Stimulated activated CD4-positive, alpha-beta T cell treated with anti-CD3 and anti-CD28 coated beads, TNF-alpha, amount 100 ng/mL, for 1 hour (primary cell): Measurements from ENCODE around the gene PLXNB2.

Experiments
- DNase-seq, 3 donors: peaks; one replicate each; pipeline ENCODE4 v3.0.0-alpha.2; 2020; ENCODE audit warnings: low read depth in 3 of 3, low spot score in 1 of 3

PLXNB2 gene

GRCh38 chr22:50267591-50268390 is 39.7 kb downstream of the PLXNB2 start:
- DNase-seq = peak in 1 of 3 donors; percentile 52

- DNase-seq = no peak
Measured at GRCh38 chr22:50266994-50267393, 40.5 kb downstream of the PLXNB2 start.

- no peak for DNase-seq
Measured at GRCh38 chr22:50264946-50265669, 42.3 kb downstream of the PLXNB2 start.

GRCh38 chr22:50264104-50264745 is 43.2 kb downstream of the PLXNB2 start:
- no peak for DNase-seq

- no peak for DNase-seq
Measured at GRCh38 chr22:50262973-50263617, 44.4 kb downstream of the PLXNB2 start.

GRCh38 chr22:50262460-50262911 is 45.0 kb downstream of the PLXNB2 start:
- DNase-seq = no peak

GRCh38 chr22:50261615-50262459 is 45.6 kb downstream of the PLXNB2 start, which contains the start of gene MAPK12:
MAPK12 (minus strand) TSS chr22:50261683; CDS start chr22:50261509, 174 bp downstream.
- no peak for DNase-seq

- no peak for DNase-seq
Measured at GRCh38 chr22:50260801-50261614, 46.4 kb downstream of the PLXNB2 start.

- no peak for DNase-seq
Measured at GRCh38 chr22:50260434-50260800, 47.0 kb downstream of the PLXNB2 start.

- no peak for DNase-seq
Measured at GRCh38 chr22:50259302-50259701, 48.1 kb downstream of the PLXNB2 start.

- DNase-seq = no peak
Measured at GRCh38 chr22:50258361-50259292, 48.8 kb downstream of the PLXNB2 start.

GRCh38 chr22:50257451-50258360 is 49.7 kb downstream of the PLXNB2 start:
- no peak for DNase-seq

- no peak for DNase-seq
Measured at GRCh38 chr22:50257041-50257440, 50.4 kb downstream of the PLXNB2 start.

- no peak for DNase-seq
Measured at GRCh38 chr22:50256258-50256862, 51.1 kb downstream of the PLXNB2 start.

- no peak for DNase-seq
Measured at GRCh38 chr22:50255607-50256006, 51.8 kb downstream of the PLXNB2 start.

GRCh38 chr22:50255099-50255498 is 52.3 kb downstream of the PLXNB2 start:
- DNase-seq = no peak

GRCh38 chr22:50253941-50254340 is 53.5 kb downstream of the PLXNB2 start:
- DNase-seq = no peak
